ENCODE measurements around the gene FBXO21.

GRCh38 chr12:117102800-117103181 is 87.5 kb downstream of the FBXO21 start:
- no peak for TF ChIP-seq CTCF (IDR thresholded peaks at IDR 0.05; ENCODE audit: insufficient read depth, low read depth, low read length)
- TF ChIP-seq EZH2 (IDR thresholded peaks at IDR 0.05; ENCODE audit: insufficient read depth, low read length) = no peak

Data from astrocyte (in vitro differentiated cells and primary cell).